OCI-LY7 (cell line): ENCODE data around the gene DTHD1. TPM values are rescaled to one million over a fixed set of nuclear protein-coding genes. Genes with fewer than 3 reads are reported as not detected.

ENCODE experiments used
- BruUV-seq: library from RNA; stranded (reverse); fragments of 400-500 nt; replicated peaks from 2 replicates; lab custom pipeline; 2021; lab: Mats Ljungman, UMichigan
- CTCF ChIA-PET: fragments of 300-600 bp; sonication (Branson Sonifier 250); formaldehyde crosslinking; loops from one replicate; lab custom pipeline; 2022; ENCODE audit warnings: antibody characterized with exemption; ENCODE audit not compliant: unreplicated experiment; lab: Charles Lee
- POLR2A ChIA-PET: fragments of 300-600 bp; sonication (Branson Sonifier 250); formaldehyde crosslinking; loops from one replicate; lab custom pipeline; 2022; ENCODE audit warnings: antibody characterized with exemption; lab: Charles Lee
- DNase-seq: peaks from one replicate; pipeline ENCODE4 v3.0.0-alpha.2; 2015; ENCODE audit warnings: low spot score
- H2AFZ ChIP-seq: fragments of 200-600 bp; sonication (generic), shearing (Covaris generic); 2 replicates; pipeline ENCODE4 v1.6.1; 2014; ENCODE audit warnings: mild to moderate bottlenecking, antibody characterized with exemption, low read length, moderate library complexity
- H3K27ac ChIP-seq: fragments of 200-600 bp; sonication (generic); 2 replicates; pipeline ENCODE4 v1.5.1; 2014; ENCODE audit warnings: mixed run types, low read depth, mild to moderate bottlenecking, moderate library complexity, low read length, inconsistent platforms; ENCODE audit not compliant: poor library complexity, severe bottlenecking
- H3K36me3 ChIP-seq: fragments of 200-600 bp; sonication (generic); 2 replicates; pipeline ENCODE4 v1.6.1; 2014; ENCODE audit warnings: mild to moderate bottlenecking, antibody characterized with exemption, low read length, moderate library complexity, mixed read lengths; ENCODE audit not compliant: insufficient read depth
- H3K4me1 ChIP-seq: fragments of 200-600 bp; sonication (generic); 2 replicates; pipeline ENCODE4 v1.5.1; 2014; ENCODE audit warnings: mild to moderate bottlenecking, low read length; ENCODE audit not compliant: insufficient read depth, poor library complexity, severe bottlenecking
- H3K4me2 ChIP-seq: fragments of 200-600 bp; sonication (generic); 2 replicates; pipeline ENCODE4 v1.6.1; 2014; ENCODE audit warnings: mild to moderate bottlenecking, low read length
- H3K4me3 ChIP-seq: fragments of 200-600 bp; sonication (generic); 2 replicates; pipeline ENCODE4 v1.5.1; 2014; ENCODE audit warnings: mild to moderate bottlenecking, low read depth, low read length; ENCODE audit not compliant: poor library complexity, severe bottlenecking
- H3K79me2 ChIP-seq: fragments of 200-600 bp; sonication (generic); 2 replicates; pipeline ENCODE4 v1.6.1; 2016; ENCODE audit warnings: low read depth, mild to moderate bottlenecking, low read length, moderate library complexity, mixed read lengths; ENCODE audit not compliant: insufficient read depth
- H3K9me2 ChIP-seq: fragments of 200-600 bp; sonication (generic); 2 replicates; pipeline ENCODE4 v1.6.1; 2016; ENCODE audit warnings: mild to moderate bottlenecking, low read length, mixed read lengths; ENCODE audit not compliant: insufficient read depth
- H3K9me3 ChIP-seq: fragments of 200-600 bp; sonication (generic); 2 replicates; pipeline ENCODE4 v1.6.1; 2014; ENCODE audit warnings: mild to moderate bottlenecking, mixed run types, low read length, mixed read lengths
- H4K20me1 ChIP-seq: fragments of 200-600 bp; sonication (generic); 2 replicates; pipeline ENCODE4 v1.6.1; 2014; ENCODE audit warnings: mild to moderate bottlenecking, antibody characterized with exemption, low read length, moderate library complexity, mixed read lengths; ENCODE audit not compliant: insufficient read depth
- CTCF ChIP-seq: fragments of 200-600 bp; sonication (generic); conservative IDR thresholded peaks from 2 replicates; pipeline ENCODE4 v1.5.1; 2014; ENCODE audit warnings: mild to moderate bottlenecking, antibody characterized with exemption, low read length, moderate library complexity, mixed read lengths
- EZH2phosphoT487 ChIP-seq: fragments of 200-600 bp; sonication (generic); IDR thresholded peaks from 2 replicates; pipeline ENCODE4 v1.6.1; 2018; ENCODE audit warnings: low read depth, borderline replicate concordance, mild to moderate bottlenecking, mixed run types, antibody characterized with exemption, low read length, moderate library complexity, mixed read lengths
- intact Hi-C: fragments of 100-400 bp; cut with micrococcal nuclease; formaldehyde crosslinking; loops from one replicate; pipeline ENCODE4 v1.10.0; 2022; ENCODE audit not compliant: unreplicated experiment
- total RNA-seq, 2 experiments: library from RNA; depleted of rRNA in 1 of 2; stranded (reverse); fragments of >200 nt in 1 of 2; shearing (Covaris generic) in 1 of 2; gene quantifications; 2 replicates each; pipeline ENCODE4 v1.2.3, GENCODE V29; 2014 to 2022

The DTHD1 gene
- total RNA-seq, 2 experiments from 2014 or later = not detected

- TF ChIP-seq EZH2phosphoT487 (no peak), CTCF (no peak)
- BruUV-seq = no TSS peak
- H3K79me2 ChIP-seq = no peaks in the 10 kb centered on the region
- no peaks in the 10 kb centered on the region for H3K9me2 ChIP-seq
- no peaks in the 10 kb centered on the region for H3K4me1 ChIP-seq
- intact Hi-C loops = no loop called here
- no peaks in the 10 kb centered on the region for H4K20me1 ChIP-seq
- no peak for DNase-seq
- no peaks in the 10 kb centered on the region for H3K9me3 ChIP-seq
- no peak overlapping the region for H3K27ac ChIP-seq
- no peak overlapping the region for H3K4me3 ChIP-seq
- ChIA-PET CTCF (no interaction called here), POLR2A (no interaction called here)
- no peak overlapping the region for H2AFZ ChIP-seq
- no peaks in the 10 kb centered on the region for H3K36me3 ChIP-seq
- H3K4me2 ChIP-seq = no peak overlapping the region
These were observed 111.5 kb downstream of the DTHD1 start for GRCh38 chr4:36392916-36393315.

Other genes starting within 250 kb of the DTHD1 start
- 8.2 and 8.6 TPM in 2 replicates for gene ARAP2, start 37.1 kb upstream of the DTHD1 start, total RNA-seq (2014; rRNA removed; shearing (Covaris generic))
- 6.6 and 6.9 TPM in 2 replicates for gene ARAP2, start 37.1 kb upstream of the DTHD1 start, total RNA-seq (2022)